Fibroblast of pulmonary artery (primary cell): ENCODE measurements around the gene LRRC41.
"Not testable (repeated sequence)": the region's sequence is repeated elsewhere in the genome, so short reads cannot be mapped to it uniquely, and the experiment has no call there.

Experiments used
- DNase-seq: peaks from one replicate; pipeline ENCODE4 v3.0.0-alpha.2; 2010; ENCODE audit warnings: low read depth
- H3K4me3 ChIP-seq: replicated peaks from 2 replicates; pipeline ENCODE4 v1.5.1; 2011; ENCODE audit warnings: low read depth, mild to moderate bottlenecking, control low read depth, low read length, moderate library complexity
- CTCF ChIP-seq: IDR thresholded peaks from 2 replicates; pipeline ENCODE4 v1.5.1; 2011; ENCODE audit warnings: mild to moderate bottlenecking, control low read depth, low read length, inconsistent platforms; ENCODE audit errors: missing control alignments

LRRC41 gene

GRCh38 chr1:46244656-46245371, 58.6 kb downstream of the LRRC41 start:
- peak; percentile 43 for DNase-seq
- H3K4me3 ChIP-seq: no peak overlapping the region
- peak; percentile 41 for TF ChIP-seq CTCF

GRCh38 chr1:46243831-46244230, 59.6 kb downstream of the LRRC41 start:
- not testable (repeated sequence) for DNase-seq, H3K4me3 ChIP-seq

GRCh38 chr1:46242918-46243317, 60.5 kb downstream of the LRRC41 start:
- no peak overlapping the region for H3K4me3 ChIP-seq
- TF ChIP-seq CTCF: no peak
- DNase-seq: no peak

GRCh38 chr1:46241733-46242132, 61.7 kb downstream of the LRRC41 start:
- not testable (repeated sequence) for H3K4me3 ChIP-seq, DNase-seq

- peak; percentile 38 for DNase-seq
- not testable (repeated sequence) for H3K4me3 ChIP-seq
These were observed 64.6 kb downstream of the LRRC41 start for GRCh38 chr1:46238865-46239264.

GRCh38 chr1:46236882-46237281, 66.5 kb downstream of the LRRC41 start:
- TF ChIP-seq CTCF: no peak
- no peak overlapping the region for H3K4me3 ChIP-seq
- DNase-seq: no peak

GRCh38 chr1:46231231-46231630, 72.2 kb downstream of the LRRC41 start:
- not testable (repeated sequence) for H3K4me3 ChIP-seq, DNase-seq
